Measurements from ENCODE around the gene SDHAF2.

DNA sequence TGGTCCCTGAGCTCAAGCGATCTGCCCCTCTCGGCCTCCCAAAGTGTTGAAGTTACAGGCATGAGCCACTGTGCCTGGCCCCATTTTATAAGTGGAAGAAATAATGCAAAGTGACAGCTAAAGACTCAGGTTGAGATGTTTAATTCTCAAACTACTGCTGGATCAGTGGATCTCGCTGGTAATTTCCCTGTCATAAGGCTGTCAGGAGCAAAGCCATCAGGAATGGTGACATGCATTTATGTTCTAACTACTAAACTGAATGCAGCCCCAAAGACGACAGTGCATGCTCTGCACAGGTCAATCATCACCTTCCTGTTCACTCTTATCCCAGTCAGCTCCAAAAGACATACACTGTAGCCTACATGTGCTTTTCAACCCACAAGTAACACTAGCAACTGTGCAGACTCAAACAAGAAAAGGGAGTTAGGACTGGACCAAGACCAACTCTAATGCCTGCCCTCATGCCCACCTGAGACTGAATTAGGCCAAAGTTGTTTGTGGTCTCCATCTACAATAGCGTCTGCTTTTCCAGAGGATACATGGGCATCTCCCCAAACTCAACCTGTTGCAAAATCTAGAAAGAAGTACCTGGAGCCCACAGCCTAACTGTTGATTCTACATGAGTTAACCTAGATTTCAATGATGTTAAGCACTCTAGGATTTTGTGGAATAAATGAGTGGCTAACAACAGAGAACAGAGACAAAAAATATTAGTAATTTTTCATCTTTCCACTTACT lies 22.8 kb upstream of the SDHAF2 start:
- TF ChIP-seq POLR2A (IDR thresholded peaks at IDR 0.05; ENCODE audit: low read depth, low read length) (no peak), POLR2AphosphoS5 (IDR thresholded peaks at IDR 0.05; ENCODE audit: low read depth, low read length) (no peak), TAF1 (IDR thresholded peaks at IDR 0.05; ENCODE audit: low read depth, low read length) (no peak), PAX5 (IDR thresholded peaks at IDR 0.05; ENCODE audit: insufficient read depth, low read length, severe bottlenecking) (no peak), POU2F2 (IDR thresholded peaks at IDR 0.05; ENCODE audit: low read depth, low read length) (no peak)

All from GM12891 (cell line).